Keratinocyte (primary cell): ENCODE data around the gene ATRAID.

Experiments
- CTCF ChIP-seq, 3 experiments: IDR thresholded peaks in 1 of 3; conservative IDR thresholded peaks in 1 of 3; optimal IDR thresholded peaks in 1 of 3; 2 replicates in 2 of 3; 3 replicates in 1 of 3; pipeline versions ENCODE3 to v1.5.1; 2011; ENCODE audit warnings: low read length in 3 of 3, mild to moderate bottlenecking in 3 of 3, moderate library complexity in 2 of 3, control low read depth in 1 of 3, inconsistent platforms in 1 of 3; ENCODE audit not compliant: insufficient read depth in 2 of 3; ENCODE audit errors: extremely low read depth in 1 of 3
- EZH2 ChIP-seq: IDR thresholded peaks from one replicate; pipeline ENCODE4 v1.6.1; 2012; ENCODE audit warnings: inconsistent platforms, mild to moderate bottlenecking, low read length, moderate library complexity

GRCh38 chr2:27263287-27264252 is 51.7 kb downstream of the ATRAID start:
- TF ChIP-seq CTCF (optimal IDR thresholded peaks at IDR 0.05 in 1 of 3, IDR thresholded peaks at IDR 0.05 in 1 of 3, conservative IDR thresholded peaks at IDR 0.05 in 1 of 3; ENCODE audit: extremely low read depth in 1 of 3, insufficient read depth in 2 of 3, low read length in 3 of 3) = no peak
- peak; percentile 98 for TF ChIP-seq EZH2
